Suppressor macrophage treated with lipopolysaccharide for 1 hour (primary cell): ENCODE results near the gene ODF4.
A peak's percentile ranks its signal among the peaks of the same experiment; 100 is the strongest.
"Not testable (repeated sequence)": the region's sequence is repeated elsewhere in the genome, so short reads cannot be mapped to it uniquely, and the experiment has no call there.

ENCODE experiments used
- DNase-seq, 3 donors: peaks; one replicate each; pipeline ENCODE4 v3.0.0-alpha.2; 2020 to 2022

The ODF4 gene

DNA sequence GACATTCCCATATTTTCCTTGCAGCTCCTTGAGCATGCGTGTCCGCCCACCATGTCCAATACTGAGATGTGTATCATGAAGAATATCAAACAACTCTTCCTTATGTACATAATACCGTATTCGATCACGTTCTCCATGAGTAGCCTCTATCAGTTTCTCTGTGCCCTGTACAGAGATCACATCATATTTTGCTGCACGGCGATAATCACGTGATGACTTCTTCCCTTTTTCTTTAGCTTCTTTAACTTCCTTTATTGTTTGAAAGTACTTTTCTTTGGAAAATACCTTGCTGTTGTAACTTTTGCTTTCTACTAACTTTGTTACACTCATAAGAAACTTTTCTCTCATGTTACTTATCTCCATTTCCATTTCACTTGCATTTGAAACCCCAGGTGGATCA is 30.3 kb downstream of the ODF4 start:
- peak; percentile 67 to 82 (median 77) for DNase-seq

DNA sequence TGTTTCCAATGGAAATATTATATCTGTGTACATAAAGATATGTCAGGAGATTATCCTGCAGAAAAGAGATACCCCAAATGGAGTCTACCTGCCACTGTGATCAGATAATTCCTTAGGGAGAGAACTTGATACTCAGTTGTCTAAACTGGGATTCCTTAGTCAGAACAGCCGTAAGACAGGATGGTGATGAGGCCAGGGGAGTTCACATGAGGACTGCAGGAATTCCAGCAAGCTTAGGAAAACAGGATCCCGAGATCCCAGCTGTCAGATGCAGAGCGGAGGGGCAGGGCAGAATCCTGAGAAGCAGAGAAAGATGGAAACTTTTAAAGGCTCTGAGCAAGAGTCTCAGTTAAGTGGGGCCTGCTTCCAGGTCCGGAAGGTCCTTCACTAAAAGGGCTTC is 32.1 kb downstream of the ODF4 start:
- DNase-seq: no peak

DNA sequence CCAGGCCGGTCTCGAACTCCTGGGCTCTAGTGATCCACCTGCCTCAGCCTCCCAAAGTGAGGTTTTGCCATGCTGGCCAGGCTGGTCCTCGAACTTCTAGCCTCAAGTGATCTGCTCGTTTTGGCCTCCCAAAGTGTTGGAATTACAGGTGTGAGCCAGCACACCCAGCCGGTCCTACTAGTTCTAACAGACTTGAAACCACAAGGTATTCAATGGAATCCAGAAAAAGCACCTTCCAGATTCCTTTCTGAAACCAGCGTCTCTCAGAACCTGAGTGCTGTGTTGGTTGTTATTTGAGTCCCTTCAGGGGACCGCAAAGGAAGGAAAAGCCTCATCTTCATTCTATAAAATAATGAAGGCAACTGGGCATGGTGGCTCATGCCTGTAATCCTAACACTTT is 32.8 kb downstream of the ODF4 start:
- DNase-seq: peak in 1 of 3 donors; percentile 14

DNA sequence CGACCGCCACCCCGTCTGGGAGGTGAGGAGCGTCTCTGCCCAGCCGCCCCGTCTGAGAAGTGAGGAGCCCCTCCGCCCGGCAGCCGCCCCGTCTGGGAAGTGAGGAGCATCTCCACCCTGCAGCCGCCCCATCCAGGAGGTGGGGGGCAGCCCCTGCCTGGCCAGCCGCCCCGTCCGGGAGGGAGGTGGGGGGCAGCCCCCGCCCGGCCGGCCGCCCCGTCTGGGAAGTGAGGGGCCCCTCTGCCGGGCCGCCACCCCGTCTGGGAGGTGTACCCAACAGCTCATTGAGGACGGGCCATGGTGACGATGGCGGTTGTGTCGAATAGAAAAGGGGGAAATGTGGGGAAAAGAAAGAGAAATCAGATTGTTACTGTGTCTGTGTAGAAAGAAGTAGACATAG is 34.2 kb downstream of the ODF4 start:
- DNase-seq: not testable (repeated sequence)

DNA sequence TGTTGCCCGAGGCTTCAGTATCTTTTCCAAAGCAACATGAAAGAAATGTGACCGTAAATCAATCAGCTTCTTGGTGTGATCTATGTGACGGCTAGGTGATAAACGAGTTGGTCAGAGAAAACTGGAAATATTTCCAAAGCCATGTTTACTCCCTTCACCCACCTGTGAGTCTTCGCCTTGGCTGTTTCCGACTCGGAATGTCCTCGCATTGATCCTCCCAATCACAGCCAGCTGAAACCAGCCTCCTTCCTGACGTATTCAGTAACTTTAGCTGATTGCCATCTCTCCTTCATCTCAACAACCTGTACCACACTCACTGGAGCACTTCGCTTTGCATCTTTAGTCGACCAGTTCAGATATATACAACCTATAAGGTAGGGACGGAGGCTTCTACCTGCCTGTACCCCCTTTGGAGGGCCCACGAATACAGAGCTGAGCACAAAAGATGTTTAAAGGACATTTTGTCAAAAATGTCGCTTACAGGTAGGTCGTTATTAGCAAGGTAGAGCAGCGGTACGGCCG is 36.2 kb downstream of the ODF4 start:
- no peak for DNase-seq

DNA sequence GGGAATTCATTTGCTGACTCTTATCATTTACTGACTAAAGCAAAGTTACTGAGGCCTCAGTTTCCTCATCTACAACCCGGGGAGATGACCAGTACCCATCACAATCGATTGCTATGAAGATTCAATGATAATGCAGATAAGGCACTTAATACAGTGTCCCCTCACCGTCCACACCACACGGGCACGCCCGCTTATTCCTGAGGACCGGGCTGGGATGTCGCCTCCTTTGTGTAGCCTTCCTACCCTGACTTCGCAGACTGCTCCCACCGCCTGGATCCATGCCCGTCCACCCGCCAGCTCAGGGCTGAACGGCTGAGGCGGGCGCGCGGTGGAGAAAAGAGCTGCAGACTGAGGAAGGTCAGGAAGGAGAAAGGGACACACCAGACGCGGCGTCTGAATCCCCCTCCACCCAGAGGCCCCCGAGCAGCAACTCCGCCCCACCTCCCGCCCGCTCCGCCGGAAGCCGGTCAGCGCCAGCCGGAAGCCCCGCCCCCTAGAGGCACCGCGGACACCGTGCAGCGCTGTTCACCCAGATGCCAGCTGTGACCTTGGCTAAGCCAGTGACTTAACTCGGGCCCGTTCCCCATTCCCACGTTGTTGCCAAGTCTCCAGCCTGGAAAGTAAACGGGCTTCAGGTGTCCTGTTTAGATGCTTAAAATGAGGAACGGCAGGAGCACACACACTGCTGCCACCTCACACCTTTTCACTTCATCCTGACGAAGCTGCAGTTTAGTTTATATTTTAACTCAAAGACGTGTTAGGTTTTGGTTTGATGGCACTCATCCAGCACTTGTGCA is 36.8 kb downstream of the ODF4 start, which contains the start of gene KRABD2:
Gene KRABD2 (minus strand): TSS at position 434 of the 797 bp plus-strand sequence.
- DNase-seq: peak; percentile 85 to 94 (median 91)

DNA sequence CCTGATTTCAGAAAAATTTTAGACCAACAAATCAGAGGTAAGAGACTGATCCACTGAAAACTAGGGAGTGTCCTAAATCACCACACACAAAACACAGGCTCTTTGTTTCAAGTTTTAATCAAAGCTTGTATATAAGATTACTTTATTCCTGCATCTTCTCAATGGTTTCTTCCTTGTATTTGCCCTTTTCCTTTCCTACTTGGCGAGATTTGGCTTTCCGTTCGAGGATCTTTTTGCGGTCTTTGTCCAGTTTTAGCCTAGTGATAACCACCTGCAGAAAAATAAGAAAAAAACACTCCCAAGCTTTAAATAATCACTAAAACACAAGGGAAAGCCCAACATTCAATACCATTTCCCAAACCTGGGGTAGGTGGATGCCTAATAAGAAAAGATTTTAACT is 37.8 kb downstream of the ODF4 start:
- DNase-seq: no peak

DNA sequence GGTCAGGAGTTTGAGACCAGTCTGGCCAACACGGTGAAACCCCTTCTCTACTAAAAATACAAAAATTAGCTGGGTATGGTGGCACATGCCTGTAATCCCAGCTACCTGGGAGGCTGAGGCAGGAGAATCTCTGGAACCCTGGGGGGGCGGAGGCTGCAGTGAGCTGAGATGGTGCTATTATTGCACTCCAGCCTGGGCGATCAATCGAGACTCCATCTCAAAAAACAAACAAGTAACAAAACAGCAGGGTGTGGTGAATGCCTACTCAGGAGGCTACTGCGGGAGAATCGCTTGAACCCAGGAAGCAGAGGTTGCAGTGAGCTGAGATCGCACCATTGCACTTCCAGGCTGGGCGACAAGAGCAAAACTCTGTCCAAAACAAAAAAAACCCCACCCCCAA is 38.5 kb downstream of the ODF4 start:
- not testable (repeated sequence) for DNase-seq

DNA sequence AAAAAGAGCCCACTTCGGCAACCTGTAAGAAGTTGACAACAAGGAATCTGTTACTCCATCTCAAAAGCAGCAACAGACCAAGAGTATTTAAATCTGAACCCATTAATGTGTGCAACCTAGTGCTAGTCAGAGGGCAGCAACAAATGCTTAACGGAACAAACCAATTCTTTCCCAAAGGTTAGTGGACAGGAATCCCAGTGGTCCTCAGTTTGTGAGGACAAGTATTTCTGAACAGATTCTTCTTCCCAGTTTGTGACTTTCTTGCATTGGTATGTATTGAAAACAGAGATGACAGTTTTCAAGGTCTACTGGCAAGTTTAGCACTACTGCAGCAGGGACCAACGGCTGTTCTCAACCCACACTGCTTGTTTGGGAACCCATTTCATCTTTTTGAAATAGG is 40.4 kb downstream of the ODF4 start:
- DNase-seq: no peak

DNA sequence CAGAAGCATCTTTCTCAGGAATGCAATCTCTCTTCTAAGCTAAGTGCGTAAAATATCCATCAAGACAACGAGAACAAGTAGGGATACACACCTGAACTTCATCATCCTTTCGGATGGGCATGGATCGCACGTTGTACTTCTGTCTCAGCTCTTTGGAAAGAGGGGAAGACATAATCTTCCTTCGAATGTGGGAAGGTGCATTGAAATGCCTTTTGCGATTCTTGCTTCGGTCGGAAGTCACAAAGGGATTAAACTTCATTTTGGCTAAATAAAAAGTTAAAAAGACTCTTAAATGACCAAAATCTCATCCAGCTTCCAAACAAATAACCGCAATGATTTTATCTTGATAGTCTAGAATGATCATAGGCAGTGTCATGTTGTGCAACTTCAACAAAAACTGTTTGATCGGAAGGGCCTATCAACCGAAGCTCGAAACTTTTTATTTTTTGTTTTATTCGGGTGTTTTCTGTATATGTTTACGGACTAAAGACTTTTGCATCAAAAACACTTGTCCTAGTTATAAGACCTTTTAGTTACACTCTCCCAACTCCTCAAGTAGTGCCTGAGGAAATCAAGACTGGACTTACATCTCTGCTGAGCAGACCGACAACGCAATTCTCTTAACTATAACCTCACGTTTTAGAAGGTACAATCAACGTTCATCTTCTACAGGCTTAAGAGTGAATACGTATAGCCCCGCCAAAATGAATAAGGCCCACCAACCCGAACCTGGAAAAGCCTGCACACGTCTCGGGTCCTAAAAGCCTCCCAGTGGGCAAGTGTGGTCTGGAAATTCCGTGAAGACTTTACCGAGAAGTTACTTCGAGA is 42.6 kb downstream of the ODF4 start:
- peak in 1 of 3 donors; percentile 9 for DNase-seq

DNA sequence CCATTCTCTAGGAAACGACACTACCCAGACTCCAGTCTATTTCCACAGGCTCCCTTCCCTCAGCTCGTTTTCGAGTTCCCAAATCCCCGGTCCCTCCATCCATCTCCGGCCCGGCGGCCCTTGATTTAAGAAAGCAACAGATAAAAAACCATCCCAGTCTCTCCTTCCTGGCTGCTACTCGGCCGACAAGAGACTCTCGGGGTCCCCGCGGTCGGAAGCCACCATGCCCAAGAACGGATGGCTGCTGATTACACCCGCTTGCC is 43.2 kb downstream of the ODF4 start:
- DNase-seq: no peak

DNA sequence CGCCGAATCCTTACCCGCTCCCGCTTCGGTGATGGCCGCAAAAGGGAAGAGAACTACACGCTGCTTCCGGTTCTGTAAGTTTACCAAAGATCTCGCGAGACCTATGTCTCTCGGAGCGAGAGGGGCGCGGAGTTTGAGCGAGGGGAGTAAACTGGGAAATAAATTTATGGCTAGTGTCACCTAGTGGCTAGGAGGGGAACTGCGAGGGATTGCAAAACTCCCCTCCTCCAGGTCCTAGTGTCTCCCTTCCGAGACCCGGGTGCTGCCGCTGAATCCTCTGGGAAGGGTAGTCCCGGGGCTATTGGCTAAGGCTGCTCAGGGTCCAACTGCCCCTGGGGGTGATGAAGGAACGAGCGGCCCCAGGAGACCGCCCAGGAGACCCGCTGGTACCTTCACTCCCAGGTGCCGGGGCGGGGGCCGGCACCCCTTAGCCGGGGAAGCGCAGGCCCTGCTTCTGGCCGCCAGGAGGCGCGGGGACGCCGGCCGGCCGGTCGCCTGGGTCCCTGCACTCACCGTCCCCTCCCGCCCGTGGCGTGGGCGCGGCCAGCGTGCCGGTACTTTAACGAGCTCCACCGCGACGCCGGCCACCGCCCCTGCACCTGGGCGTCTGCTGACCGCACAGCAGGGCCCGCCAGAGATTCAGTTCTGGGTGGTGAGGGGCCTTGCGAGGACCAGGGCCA is 43.6 kb downstream of the ODF4 start, which contains the start of gene RPL26:
Gene RPL26 (minus strand): TSS at position 51 of the 680 bp plus-strand sequence. CDS start 883 bp downstream, outside the sequence.
- DNase-seq: peak; percentile 97 to 100 (median 100)

DNA sequence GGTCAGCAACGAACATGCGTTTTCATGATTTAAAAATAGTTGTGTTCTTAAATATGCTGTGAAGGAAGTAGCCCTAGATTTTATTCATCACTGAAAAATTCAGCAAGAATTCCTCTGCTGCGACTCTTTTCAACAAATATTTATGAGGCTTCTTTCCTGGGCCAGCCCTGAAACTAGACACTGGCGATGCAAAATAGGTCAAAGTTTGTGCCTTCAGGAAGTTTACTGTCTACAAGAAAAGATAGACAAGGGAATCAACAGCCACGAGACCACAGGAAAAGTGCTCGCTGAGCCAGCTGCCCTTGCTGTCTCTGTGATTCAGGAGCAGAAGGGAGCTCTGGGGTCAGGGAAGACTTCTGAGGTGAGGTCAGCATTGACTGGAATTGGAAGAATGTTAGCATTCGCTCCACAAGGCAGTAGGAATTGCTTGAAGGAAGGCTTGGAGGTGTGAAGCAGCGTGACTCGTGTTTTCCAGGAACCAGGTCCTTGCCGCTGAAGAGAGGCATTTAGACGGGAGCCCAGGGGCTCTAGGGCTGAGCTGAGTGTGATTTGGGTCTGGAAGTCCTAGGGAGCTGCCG is 45.2 kb downstream of the ODF4 start:
- DNase-seq: no peak

DNA sequence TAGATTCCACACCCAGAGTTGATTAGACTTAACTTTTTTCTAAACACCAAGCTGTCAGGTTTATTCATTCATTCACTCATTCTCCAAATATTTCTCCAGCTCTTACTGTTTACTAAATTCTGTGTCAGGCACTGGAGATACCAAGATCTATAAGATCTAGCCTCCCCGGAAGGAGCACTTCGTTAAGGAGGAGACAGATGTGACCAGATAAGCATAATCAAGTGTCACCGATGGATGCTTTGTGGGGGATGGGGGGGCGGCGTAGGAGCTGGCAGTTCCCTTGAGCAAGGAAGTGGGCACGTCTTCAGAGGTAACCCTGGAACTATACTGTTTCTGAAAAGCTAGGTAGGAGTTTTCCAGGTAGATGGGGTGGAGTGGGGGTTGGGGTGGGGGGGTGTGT is 47.2 kb downstream of the ODF4 start:
- DNase-seq: no peak

DNA sequence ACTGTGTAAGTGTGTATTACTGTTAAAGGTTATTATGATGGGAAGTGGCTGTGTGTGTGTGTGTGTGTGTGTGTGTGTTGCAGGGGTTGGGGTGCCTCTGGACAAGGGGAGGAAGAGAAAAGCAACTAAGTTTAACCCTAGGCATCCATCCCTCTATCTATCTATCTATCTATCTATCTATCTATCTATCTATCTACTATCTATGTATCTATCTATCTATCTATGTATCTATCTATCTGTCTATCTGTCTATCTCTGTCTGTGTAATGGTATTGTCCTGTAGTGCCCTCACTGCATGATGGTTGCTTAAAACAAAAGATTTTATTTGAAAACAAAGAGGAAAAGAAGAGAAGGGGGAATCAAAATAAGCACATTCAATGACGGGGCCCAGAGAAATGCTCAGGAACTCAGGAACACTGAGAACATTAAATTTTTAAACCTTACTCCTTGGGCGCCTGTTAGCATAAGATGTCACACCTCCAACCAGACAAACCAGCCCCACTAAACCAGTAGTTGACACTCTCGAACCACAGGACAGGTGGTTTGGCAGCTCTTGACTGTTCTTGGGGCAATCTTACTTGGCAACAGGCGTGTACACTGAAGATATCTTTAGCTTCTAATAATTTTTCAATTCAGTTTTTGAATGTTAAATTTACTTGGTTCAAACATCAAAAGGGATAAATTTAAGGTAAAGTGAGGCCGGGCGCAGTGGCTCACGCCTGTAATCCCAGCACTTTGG is 48.4 kb downstream of the ODF4 start:
- DNase-seq: no peak

DNA sequence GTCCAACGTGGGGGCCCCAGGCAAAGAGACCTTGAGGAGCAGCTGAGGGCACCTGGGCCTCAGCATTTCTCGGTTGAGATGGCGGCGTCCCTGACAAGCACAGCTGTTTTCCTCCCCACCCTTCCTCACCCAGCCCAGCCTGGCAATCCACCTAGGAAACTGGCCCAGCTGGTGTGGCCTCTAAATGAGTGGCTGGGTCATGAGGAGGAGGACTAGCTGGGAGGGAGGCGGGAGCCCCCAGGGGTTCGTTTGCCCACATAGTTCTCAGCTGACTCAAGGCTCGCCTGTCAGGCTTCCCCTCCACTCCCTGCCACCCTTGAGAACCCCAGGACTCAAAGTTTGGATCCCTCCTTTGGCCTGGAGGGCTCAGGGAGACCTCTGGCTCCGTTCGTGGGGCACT is 52.1 kb downstream of the ODF4 start:
- DNase-seq: no peak

DNA sequence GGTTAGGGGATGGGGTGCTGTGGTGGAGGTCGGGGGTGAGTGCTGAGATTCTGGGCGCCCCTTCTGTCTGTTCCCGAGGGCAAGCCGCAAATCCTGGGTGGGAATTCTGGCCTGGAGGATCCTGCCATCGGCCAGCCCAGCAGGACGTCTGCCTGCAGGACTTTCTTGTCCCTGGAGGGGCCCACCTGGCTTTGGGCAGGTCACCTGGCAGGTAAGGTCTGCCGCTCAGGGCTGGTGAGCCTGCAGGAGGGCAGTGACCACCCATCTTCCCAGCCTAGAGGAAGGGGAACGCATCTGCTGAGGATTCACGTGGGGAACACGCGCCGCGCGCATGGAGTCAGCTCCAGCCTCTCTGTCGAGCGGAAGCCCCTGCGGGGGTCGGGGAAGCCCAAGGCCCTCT is 52.6 kb downstream of the ODF4 start:
- no peak for DNase-seq

DNA sequence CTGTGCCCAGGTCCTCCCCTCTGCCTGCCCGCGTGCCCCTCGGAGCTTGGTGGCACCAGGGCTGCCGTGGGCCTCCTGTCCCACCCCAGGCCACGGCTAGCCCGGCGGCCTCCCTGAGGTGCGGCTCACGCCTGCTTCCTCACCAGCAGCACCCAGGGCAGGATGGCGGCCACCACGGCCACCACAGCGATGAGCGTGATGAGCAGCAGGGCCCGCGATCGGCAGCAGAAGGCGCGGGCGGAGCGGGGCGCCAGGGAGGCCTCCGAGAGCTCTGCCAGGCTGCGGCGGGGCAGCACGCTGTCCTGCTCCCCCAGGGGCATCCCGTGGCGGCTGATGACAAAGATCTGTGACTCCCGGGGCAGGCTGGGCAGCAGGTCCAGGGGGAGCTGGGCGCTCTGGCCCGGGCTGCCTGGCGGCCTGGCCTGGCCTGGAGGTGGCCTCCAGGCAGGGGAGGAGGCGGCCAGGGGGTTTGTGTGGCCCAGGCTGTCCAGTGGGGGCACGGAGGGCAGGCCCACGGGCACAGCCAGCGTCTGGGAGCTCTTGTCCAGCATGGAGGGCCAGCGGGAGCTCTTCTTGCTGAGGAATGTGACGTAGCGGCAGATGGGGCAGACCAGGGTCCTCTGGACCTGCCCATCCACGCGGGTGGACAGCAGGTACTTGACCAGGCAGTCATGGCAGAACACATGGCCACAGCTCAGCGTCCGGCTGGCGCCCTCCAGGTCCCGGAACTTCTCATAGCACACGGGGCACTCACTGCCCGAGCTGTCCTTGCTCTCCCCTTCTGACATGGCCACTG is 53.2 kb downstream of the ODF4 start:
- DNase-seq: no peak

DNA sequence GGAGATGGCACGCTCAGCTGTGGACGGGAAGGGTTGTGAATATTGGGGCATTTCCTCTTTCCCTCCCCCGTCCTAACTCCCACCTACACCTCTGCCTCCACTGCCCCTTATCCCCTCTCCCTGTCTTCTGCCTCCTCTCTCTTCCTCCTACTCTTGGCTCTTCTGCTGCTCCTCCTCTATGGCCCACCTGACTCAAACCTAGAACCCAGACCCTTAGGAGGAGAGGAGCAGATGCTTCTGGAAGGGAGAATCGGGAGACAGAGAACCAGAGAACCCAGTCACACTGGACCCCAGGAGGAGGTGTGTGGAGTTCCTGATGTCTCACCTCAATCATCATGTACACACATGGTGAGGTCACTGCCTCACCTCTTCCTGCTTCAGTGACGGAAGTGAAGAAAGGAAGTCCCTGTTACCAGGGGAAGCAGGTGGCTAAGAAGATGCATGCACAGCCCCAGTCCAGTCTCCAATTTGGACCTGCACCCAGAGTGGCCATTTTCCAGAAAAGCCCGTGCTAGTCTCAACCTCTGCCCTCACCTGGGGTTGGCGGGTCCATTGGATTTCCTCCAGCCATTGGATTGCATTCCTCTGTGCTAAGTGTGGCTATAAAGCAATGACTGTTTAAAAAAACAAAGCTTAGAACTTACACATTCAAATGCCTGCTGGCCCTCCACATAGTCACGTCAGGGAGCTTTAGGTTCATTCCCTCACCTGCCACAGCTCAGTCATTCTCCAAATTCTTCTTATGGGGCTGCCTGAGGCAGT is 54.0 kb downstream of the ODF4 start:
- DNase-seq: no peak

DNA sequence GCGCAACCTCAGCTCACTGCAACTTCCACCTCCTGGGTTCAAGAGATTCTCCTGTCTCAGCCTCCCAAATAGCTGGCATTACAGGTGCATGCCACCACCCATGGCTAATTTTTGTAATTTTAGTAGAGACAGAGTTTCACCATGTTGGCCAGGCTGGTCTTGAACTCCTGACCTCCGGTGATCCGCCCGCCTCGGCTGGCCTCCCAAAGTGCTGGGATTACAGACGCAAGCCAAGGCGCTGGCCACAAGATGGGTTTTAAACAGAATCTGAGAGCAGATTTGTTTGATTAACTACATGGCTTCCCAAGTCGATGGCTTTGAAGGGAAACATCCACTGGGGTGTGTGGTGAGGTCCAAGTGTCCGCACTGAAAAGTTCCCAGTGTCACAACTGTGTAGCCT is 54.9 kb downstream of the ODF4 start:
- not testable (repeated sequence) for DNase-seq
